CD4-positive, alpha-beta T cell treated with Interleukin-6 for 4 hours (primary cell): ENCODE results near the gene HERC2.
A peak's percentile ranks its signal among the peaks of the same experiment; 100 is the strongest.
"Not testable (repeated sequence)": the region's sequence is repeated elsewhere in the genome, so short reads cannot be mapped to it uniquely, and the experiment has no call there.

Experiments used
- DNase-seq: peaks from one replicate; pipeline ENCODE4 v3.0.0-alpha.2; 2020; ENCODE audit warnings: mixed read lengths

Gene HERC2

DNA sequence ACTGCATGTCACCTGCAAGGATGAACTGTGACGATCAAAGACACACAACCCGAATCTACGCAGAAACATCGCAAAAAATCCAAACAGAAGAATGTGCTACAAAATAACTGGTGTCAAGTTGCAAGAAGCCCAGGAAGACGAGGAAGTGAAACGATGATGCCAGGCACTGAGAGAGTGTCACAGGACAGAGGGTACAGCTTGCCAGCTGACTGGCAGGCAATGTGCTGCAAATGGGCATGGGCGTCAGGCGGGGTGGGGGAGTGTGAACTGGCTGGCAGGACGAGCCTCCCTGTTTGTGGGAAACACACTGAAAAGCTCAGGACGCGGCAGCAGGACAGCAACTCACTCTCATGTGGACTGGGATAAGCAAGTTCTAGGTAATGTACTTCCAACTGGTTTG, 193.9 kb downstream of the HERC2 start:
- no peak for DNase-seq

DNA sequence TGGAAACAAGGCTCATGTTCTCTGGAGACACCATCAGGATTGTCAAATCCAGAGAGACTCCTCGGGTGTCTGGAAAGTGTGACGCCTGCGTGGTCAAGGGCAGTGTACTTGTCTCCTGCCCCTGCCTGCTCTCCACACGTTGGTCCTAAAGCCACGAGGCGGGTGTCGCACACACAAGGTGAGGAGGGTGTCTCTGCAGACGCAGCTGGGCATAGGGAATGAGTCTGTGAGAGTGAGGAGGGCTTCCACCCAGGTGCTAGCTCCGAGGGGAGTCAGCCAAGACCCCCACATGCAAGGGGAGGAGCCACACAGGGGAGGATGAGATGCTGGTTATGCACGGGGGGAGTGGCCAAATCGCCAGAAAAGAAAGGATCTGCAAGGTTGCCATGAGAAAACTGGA, 194.9 kb downstream of the HERC2 start:
- no peak for DNase-seq

DNA sequence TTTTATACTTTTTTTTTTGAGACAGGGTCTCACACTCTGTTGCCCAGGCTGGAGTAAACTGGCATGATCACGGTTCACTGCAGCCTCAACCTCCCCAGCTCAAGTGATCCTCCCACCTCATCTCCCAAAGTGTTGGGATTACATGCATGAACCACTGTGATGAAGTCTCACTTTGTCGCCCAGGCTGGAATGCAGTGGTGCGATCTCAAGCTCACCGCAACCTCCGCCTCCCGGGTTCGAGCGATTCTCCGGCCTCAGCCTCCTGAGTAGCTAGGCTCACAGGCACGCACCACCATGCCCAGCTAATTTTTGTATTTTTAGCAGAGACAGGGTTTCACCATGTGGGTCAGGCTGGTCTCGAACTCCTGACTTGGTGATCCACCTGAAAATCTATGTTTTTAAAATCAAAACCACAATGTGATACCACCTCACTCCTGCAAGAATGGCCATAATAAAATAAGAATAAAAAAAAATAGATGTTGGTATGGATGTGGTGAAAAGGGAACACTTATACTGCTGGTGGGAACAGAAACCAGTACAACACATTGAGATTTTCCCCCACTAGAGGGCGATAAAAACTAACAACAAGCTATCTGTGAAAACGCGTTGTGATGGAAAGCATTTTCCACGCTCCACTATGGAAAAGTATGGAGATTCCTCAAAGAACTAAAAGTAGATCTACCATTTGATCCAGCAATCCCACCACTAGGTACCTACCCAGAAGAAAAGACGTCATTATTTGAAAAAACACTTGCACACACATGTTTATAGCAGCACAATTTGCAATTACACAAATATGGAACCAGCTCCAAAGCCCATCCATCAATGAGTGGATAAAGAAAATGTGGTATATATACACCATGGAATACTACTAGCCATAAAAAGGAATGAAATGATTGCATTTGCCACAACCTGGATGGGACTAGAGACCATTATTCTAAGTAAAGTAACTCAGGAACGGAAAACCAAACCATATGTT, 196.0 kb downstream of the HERC2 start:
- no peak for DNase-seq

- no peak for DNase-seq
Measured at GRCh38 chr15:28124841-28125240, 197.1 kb downstream of the HERC2 start.

DNA sequence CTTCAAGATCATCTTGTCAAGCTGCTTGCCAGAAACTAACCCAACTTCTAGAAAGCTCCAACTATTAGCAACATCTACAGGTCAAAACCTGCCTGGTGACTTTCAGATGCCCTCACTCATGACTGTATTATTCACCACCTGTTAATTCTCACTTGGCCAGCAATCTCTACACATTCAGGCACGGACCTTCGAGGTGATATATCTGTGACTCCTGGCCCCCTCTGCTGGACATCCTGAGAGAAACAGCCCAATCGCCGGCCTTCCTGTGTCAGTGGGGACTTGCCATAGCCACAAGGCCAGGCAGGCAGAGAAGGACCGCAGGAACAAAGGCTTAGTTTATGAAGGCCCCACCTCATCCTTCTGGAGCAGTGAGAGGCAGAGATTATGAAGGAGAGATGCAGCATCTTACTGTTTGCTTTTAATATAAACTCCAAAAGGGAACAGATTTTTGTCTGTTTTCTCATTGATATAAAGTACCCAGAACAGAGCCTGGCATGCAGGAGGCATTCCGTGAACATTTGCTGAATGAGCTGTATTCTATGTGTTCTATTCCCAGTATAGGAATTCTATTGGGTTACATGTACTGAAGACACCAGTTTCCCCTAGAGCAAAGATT, 198.5 kb downstream of the HERC2 start:
- peak; percentile 45 for DNase-seq

DNA sequence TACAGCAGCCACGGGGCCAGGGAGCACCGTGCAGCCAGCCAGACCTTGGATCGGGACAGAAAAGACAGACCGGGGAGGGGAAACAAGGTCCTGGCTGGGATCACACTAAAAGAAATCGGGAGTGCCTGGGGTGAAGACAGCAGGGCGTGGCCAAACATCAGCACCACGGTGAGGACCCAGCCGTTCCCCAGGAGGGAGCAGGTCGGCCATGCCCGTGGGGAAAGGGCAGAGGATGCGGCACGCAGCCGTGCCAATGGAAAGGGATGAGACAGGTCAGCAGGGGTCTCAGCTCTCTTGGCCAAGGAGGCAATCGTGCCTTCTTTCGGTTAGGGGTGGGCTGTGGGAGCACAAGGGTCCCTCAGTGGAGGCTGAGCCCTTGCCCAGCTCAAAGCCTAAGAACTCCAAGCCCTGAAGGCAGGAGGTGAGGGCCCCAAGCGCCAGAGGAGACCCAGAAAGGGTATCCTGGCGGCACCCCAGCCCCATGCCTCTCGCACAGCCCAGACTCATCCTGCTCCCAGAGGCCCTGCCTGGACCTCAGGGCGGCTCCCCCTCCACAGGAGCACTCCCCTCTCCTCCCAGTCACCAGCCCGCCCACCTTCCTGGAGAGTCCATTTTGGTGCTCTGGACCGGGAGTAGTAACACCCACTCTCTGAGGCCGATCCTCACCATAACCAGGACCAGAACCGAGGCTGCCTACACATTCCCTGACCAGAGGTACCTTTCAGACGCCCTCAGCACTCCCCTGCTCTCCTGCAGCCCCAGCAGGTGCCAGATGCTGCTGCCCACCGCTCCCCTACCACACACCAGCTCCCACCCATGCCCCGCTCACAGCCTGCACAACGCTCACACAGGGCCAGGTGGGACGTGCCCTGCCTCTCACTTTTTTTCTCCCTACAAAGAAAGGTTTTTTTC, 199.7 kb downstream of the HERC2 start:
- no peak for DNase-seq

DNA sequence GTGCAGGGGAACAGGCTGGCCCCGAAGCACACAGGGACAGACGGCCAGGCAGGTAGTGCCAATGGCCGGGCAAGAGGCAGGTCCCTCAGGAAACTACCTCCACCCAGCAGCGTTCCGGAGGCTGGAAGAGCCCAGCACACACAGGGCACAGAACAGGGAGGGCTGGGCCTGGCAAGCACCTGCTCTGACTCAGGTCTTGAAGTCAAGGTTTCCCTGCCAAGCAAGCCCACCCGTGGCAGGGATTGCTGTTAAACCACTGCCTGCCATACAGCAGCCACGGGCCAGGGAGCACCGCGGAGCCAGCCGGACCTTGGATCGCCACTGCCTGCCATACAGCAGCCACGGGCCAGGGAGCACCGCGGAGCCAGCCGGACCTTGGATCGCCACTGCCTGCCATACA, 200.4 kb downstream of the HERC2 start:
- not testable (repeated sequence) for DNase-seq

DNA sequence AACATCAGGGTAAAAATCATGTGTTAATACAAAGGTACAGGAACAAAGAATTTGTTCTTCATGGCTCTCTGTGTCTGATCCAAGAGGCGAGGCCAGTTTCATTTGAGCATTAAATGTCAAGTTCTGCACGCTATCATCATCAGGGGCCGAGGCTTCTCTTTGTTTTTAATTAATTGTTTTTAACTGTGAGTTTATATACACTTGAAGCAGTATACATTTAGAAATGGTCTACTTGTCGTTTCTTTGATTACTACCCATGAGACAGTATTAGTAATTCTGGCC, 201.7 kb downstream of the HERC2 start:
- DNase-seq = no peak

GRCh38 chr15:28118531-28118930, 203.4 kb downstream of the HERC2 start:
- DNase-seq = no peak

DNA sequence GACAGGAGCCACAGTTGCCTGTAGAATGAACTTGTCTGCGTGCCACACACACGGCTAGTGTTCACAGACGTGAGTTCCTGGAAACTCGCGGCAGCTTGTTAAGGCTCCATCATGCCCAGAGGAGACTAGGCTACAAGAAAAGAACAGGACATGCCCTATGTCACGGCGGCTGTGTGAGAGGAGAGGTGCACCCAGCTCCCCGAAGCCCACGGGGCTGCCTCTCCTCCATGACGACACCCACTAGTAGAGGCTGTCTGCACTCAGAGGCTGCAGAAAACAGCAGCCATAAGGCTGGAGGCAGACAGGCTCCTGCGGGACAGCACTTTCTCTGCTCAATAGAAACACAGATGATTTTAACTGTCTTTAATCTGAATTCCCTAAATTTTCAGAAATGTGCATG, 203.9 kb downstream of the HERC2 start:
- no peak for DNase-seq

GRCh38 chr15:28117432-28117990, 204.5 kb downstream of the HERC2 start:
- DNase-seq = no peak

- no peak for DNase-seq
Measured at GRCh38 chr15:28116521-28117431, 205.2 kb downstream of the HERC2 start.

DNA sequence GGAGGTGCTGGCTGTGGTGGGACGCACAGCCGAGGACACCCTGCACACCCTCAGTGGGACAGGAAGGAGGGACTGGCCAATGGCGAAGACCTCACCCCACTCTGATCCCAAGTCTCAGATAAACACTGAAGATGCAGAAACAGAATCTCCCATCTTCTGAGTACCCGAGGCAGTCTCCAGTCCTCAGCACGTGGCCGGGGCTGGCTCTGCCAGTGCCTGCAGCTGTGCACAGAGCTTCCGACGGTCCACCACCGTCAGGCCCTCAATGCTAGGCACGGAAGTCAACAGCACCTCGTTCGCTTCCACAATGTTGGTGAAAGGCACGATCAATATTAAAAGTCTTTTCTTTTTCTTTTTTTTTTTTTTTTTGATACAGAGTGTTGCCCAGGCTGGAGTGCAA, 206.1 kb downstream of the HERC2 start:
- no peak for DNase-seq

DNA sequence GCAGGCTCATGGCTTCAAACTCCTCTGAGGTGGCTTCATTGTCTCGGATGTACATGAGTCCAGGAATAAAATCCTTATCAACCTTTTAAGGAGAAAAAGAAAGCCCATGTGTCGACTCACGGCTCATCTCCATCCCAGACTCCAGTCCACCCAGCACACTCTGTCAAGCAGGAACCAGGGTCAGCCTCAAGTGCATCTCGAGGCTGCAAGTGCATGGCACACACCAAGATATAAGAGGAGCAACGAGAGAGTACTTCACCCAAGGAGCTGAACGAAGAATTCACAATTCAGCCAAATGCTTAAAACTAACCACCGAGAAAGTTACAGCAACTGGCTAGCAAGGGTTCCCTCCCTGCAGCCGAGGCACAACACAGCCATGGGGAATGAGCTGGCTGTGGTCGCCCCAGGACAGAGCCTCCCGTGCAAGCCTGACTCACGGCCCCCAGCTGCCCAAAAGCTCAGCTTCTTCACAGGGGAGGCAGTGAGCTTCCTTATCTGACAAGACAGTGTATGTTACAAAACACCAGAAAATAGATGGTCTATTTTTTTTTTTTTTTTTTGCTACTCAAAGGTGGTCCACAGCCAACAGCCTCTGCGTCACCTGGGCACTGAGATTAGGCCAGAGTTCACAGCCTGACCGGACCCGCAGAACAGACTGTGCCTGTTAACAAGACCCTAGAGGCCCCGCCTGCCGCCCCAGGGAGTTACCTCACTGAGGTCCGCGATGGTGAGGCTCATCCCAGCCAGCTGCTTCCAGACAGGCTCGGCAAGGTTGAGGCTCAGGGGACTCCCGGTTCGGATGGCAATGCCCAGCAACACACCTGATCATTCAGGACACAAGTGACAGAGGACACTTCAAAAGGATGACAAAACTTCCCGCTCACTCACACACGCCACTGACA, 207.0 kb downstream of the HERC2 start:
- DNase-seq = no peak

DNA sequence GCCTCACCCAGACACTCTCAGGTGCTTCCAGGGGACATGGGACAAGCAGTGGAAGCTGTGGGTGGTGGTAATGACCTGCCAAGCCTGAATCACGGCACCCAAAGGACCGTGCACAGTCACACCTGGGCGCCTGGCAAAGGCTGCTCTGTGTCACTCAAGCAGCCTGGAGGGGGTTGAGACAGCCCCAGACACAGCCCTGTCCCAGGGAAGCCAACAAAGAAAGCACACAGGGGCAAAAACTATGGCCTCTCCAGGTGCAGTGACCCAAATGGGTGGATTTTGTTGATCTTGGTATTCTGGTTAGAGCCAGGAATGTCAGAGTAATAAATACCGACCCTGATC, 207.9 kb downstream of the HERC2 start:
- no peak for DNase-seq

DNA sequence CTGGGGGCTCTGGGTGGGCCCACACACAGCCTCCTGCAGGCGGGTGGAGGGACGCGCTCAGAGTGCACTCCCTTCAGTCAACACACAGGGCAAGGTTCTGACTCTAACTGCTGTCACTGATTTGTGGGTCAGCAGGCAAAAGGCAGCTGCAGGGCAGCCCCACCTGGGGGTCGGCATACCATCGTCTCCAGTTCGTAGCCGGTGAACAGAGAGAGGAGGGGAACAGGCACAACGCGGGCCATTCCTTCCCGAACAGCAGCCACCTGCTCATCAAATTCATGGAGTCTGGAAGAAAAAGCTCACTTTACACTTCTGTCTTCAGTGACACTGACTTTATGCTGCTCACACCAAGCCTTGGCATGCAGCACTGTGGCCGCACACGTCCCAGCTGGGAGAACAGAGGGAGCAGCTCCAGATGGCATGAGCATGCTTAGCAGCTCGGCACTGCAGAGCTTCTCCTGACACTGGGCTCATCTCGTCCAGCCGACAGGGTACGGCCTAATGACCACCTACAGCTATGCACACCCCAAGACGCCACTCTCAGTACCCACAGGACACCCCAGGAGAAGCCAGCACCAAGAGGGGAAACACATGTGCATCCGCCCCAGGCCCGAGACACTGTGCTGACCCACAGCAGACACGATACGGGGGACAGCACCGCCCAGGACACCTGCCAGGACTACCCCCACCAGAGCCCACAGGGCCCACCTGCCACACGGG, 208.4 kb downstream of the HERC2 start:
- no peak for DNase-seq

- DNase-seq = no peak
Measured at GRCh38 chr15:28112962-28113361, 209.0 kb downstream of the HERC2 start.

GRCh38 chr15:28112101-28112760, 209.7 kb downstream of the HERC2 start:
- DNase-seq = no peak

DNA sequence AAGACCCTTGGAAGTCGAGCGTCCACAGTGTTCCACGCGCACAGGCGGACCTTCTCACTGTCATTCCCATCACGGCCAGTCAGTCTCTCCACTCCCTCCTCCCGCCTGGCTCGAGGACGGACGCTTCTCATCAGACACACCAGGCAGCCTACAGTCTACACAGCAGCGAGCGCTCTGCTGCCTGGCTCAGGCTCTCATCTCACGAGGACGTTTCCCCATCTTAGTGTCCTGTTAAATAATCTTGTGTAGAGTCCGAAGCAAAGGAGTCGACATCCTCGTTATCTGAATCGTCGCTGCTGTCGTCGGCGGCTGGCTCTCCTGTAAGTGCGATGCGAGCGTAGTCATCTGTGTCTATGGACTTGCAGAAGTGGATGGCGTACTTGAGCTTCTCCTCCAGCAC, 210.4 kb downstream of the HERC2 start:
- DNase-seq = no peak

DNA sequence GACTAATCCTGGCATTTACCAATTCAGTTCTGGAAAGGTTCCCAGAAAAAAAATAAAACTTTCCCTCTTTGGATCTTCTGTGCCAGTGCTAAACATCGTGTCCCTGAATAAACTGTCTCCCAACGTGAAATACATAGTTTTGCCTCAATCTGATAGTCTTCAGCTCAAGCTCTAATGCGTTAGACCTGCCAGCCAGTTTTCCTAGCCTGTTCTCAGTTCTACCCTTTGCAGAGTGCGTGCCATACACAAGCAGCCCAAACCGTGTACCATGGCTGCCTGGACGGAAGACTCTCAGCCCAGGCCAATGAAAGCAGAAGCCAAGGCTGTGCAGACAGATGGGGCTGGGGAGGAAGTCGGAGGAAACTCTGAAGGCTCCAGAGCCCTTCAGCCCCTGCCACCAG, 211.5 kb downstream of the HERC2 start:
- no peak for DNase-seq
